ENCODE results near the gene RPS15.

DNA sequence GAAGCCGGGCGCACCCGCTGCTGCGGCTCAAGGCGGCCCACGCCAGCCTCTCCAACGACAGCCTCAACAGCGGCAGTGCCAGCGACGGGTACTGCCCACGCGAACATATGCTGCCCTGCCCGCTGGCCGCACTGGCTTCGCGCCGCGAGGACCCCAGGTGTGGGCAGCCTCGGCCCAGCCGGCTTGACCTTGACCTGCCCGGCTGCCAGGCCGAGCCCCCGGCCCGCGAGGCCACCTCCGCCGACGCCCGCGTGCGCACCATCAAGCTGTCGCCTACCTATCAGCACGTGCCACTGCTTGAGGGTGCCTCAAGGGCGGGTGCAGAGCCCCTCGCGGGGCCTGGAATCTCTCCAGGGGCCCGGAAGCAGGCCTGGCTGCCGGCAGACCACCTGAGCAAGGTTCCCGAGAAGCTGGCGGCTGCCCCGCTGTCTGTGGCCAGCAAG lies 27.8 kb downstream of the RPS15 start:
- TF ChIP-seq, protein P1, sequence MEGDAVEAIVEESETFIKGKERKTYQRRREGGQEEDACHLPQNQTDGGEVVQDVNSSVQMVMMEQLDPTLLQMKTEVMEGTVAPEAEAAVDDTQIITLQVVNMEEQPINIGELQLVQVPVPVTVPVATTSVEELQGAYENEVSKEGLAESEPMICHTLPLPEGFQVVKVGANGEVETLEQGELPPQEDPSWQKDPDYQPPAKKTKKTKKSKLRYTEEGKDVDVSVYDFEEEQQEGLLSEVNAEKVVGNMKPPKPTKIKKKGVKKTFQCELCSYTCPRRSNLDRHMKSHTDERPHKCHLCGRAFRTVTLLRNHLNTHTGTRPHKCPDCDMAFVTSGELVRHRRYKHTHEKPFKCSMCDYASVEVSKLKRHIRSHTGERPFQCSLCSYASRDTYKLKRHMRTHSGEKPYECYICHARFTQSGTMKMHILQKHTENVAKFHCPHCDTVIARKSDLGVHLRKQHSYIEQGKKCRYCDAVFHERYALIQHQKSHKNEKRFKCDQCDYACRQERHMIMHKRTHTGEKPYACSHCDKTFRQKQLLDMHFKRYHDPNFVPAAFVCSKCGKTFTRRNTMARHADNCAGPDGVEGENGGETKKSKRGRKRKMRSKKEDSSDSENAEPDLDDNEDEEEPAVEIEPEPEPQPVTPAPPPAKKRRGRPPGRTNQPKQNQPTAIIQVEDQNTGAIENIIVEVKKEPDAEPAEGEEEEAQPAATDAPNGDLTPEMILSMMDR (IDR thresholded peaks at IDR 0.05; ENCODE audit: extremely low read depth in 1 of 2, insufficient read depth in 1 of 2, low read depth in 1 of 2, low read length in 2 of 2): no peak
- TF ChIP-seq POLR2A (IDR thresholded peaks at IDR 0.05; ENCODE audit: low read depth, low read length) (no peak), POLR2AphosphoS5 (IDR thresholded peaks at IDR 0.05; ENCODE audit: insufficient read depth, low read depth, low read length) (no peak)
